SK-N-SH (cell line): ENCODE measurements around the gene TNFRSF21. TPM values are rescaled to one million over a fixed set of nuclear protein-coding genes. Genes with fewer than 3 reads are reported as not detected.

Experiments used
- CTCF ChIA-PET: fragments of 300-600, 350-600 bp; formaldehyde crosslinking; extraction: SDS; loops from one replicate; lab custom pipeline; 2021; lab: Yijun Ruan, JAX
- POLR2A ChIA-PET: fragments of 350-600 bp; sonication (Branson Sonifier 250); formaldehyde crosslinking; extraction: SDS; loops from one replicate; lab custom pipeline; 2020; ENCODE audit warnings: antibody characterized with exemption, inconsistent platforms; lab: Yijun Ruan, JAX
- DNase-seq: peaks from one replicate; pipeline ENCODE4 v3.0.0; 2012
- H2AFZ ChIP-seq: fragments of 200-600 bp; sonication (generic); 2 replicates; pipeline ENCODE4 v1.8.1; 2016; ENCODE audit warnings: antibody characterized with exemption, mild to moderate bottlenecking, low read depth
- H3F3A ChIP-seq: fragments of 200-600 bp; sonication (generic); replicated peaks from 2 replicates; pipeline ENCODE3; 2016; ENCODE audit warnings: antibody characterized with exemption, mild to moderate bottlenecking; ENCODE audit not compliant: insufficient read depth
- H3K27ac ChIP-seq, 2 experiments: fragments of 200-500 bp in 1 of 2; fragments of 200-600 bp in 1 of 2; sonication (Bioruptor generic) in 1 of 2; sonication (generic), shearing (Covaris generic) in 1 of 2; 2 replicates each; pipeline versions ENCODE4 v1.5.1 to v1.6.1; 2014 to 2016; ENCODE audit warnings: low read depth in 2 of 2, inconsistent platforms in 1 of 2, low read length in 1 of 2, mild to moderate bottlenecking in 1 of 2, mixed read lengths in 1 of 2
- H3K27me3 ChIP-seq: fragments of 200-600 bp; sonication (generic), shearing (Covaris generic); 2 replicates; pipeline ENCODE4 v1.6.1; 2016; ENCODE audit warnings: mixed run types; ENCODE audit not compliant: insufficient read depth
- H3K36me3 ChIP-seq, 2 experiments: fragments of 200-500 bp in 1 of 2; fragments of 200-600 bp in 1 of 2; sonication (Bioruptor generic) in 1 of 2; sonication (generic) in 1 of 2; replicated peaks in 1 of 2; 2 replicates each; pipeline versions ENCODE3 to v1.5.1; 2014 to 2016; ENCODE audit warnings: low read length in 1 of 2, mild to moderate bottlenecking in 1 of 2; ENCODE audit not compliant: insufficient read depth in 2 of 2, control insufficient read depth in 1 of 2
- H3K4me1 ChIP-seq, 2 experiments: fragments of 200-500 bp in 1 of 2; fragments of 200-600 bp in 1 of 2; sonication (Bioruptor generic) in 1 of 2; sonication (generic), shearing (Covaris generic) in 1 of 2; 2 replicates each; pipeline versions ENCODE4 v1.5.1 to v1.6.1; 2014 to 2016; ENCODE audit warnings: low read depth in 1 of 2, low read length in 1 of 2, mixed run types in 1 of 2; ENCODE audit not compliant: insufficient read depth in 2 of 2, control insufficient read depth in 1 of 2
- H3K4me2 ChIP-seq: fragments of 200-600 bp; sonication (generic), shearing (Covaris generic); 2 replicates; pipeline ENCODE4 v1.6.1; 2017; ENCODE audit warnings: mixed run types
- H3K4me3 ChIP-seq, 2 experiments: fragments of 200-500 bp in 1 of 2; fragments of 200-600 bp in 1 of 2; sonication (Bioruptor generic) in 1 of 2; sonication (generic), shearing (Covaris generic) in 1 of 2; 2 replicates each; pipeline versions ENCODE4 v1.5.1 to v1.8.1; 2014 to 2016; ENCODE audit warnings: low read depth in 2 of 2, inconsistent platforms in 1 of 2, low read length in 1 of 2, mild to moderate bottlenecking in 1 of 2, mixed read lengths in 1 of 2, moderate library complexity in 1 of 2
- H3K79me2 ChIP-seq: fragments of 200-600 bp; sonication (generic); 2 replicates; pipeline ENCODE4 v1.8.1; 2017; ENCODE audit warnings: mild to moderate bottlenecking; ENCODE audit not compliant: insufficient read depth
- H3K9ac ChIP-seq: fragments of 200-600 bp; sonication (generic); 2 replicates; pipeline ENCODE4 v1.6.1; 2017; ENCODE audit warnings: mixed run types
- H3K9me2 ChIP-seq: fragments of 200-600 bp; sonication (generic); 2 replicates; pipeline ENCODE4 v1.6.1; 2017; ENCODE audit warnings: mixed run types
- H3K9me3 ChIP-seq: fragments of 200-600 bp; sonication (generic); 2 replicates; pipeline ENCODE4 v1.6.1; 2017; ENCODE audit warnings: mixed run types, mild to moderate bottlenecking, moderate library complexity
- H4K20me1 ChIP-seq: fragments of 200-600 bp; sonication (generic); 2 replicates; pipeline ENCODE4 v1.6.1; 2017; ENCODE audit warnings: mild to moderate bottlenecking, mixed run types; ENCODE audit not compliant: insufficient read depth
- EP300 ChIP-seq, 2 experiments: IDR thresholded peaks; 2 replicates each; pipeline versions ENCODE4 v1.4.0 to v1.6.1; 2012; ENCODE audit warnings: borderline replicate concordance in 1 of 2, low read depth in 1 of 2, low read length in 1 of 2
- EZH2phosphoT487 ChIP-seq: fragments of 200-600 bp; sonication (generic); IDR thresholded peaks from 2 replicates; pipeline ENCODE4 v1.6.1; 2017; ENCODE audit warnings: low read depth, mixed run types, mild to moderate bottlenecking, antibody characterized with exemption, moderate library complexity, borderline replicate concordance
- FOSL2 ChIP-seq: IDR thresholded peaks from 2 replicates; pipeline ENCODE4 v1.4.0; 2012; ENCODE audit warnings: low read depth, mild to moderate bottlenecking, moderate library complexity, borderline replicate concordance
- FOXJ3 ChIP-seq: sonication (generic); formaldehyde crosslinking; IDR thresholded peaks from 2 replicates; pipeline ENCODE4 v1.5.1; 2020; ENCODE audit warnings: mild to moderate bottlenecking, missing genetic modification reagents
- GABPA ChIP-seq: IDR thresholded peaks from 2 replicates; pipeline ENCODE4 v1.4.0; 2012; ENCODE audit warnings: low read depth, mild to moderate bottlenecking
- JUND ChIP-seq: IDR thresholded peaks from 2 replicates; pipeline ENCODE4 v1.4.0; 2012
- MAX ChIP-seq: IDR thresholded peaks from 2 replicates; pipeline ENCODE4 v1.4.0; 2012; ENCODE audit warnings: low read depth
- NFIC ChIP-seq: IDR thresholded peaks from 2 replicates; pipeline ENCODE4 v1.4.0; 2012; ENCODE audit warnings: borderline replicate concordance
- NRF1 ChIP-seq: IDR thresholded peaks from 2 replicates; pipeline ENCODE4 v1.6.1; 2012; ENCODE audit warnings: low read depth, mild to moderate bottlenecking, low read length
- PBX3 ChIP-seq: IDR thresholded peaks from 2 replicates; pipeline ENCODE4; 2012
- RAD21 ChIP-seq: IDR thresholded peaks from 2 replicates; pipeline ENCODE4 v1.6.1; 2012; ENCODE audit warnings: mild to moderate bottlenecking, low read length
- RFX5 ChIP-seq: IDR thresholded peaks from 2 replicates; pipeline ENCODE4 v1.6.1; 2012; ENCODE audit warnings: mild to moderate bottlenecking, improper control_type of control experiment, low read length
- RXRA ChIP-seq: IDR thresholded peaks from 2 replicates; pipeline ENCODE4 v1.4.0; 2012; ENCODE audit warnings: low read depth, mild to moderate bottlenecking, borderline replicate concordance
- SIN3A ChIP-seq: IDR thresholded peaks from 2 replicates; pipeline ENCODE4 v1.6.1; 2012; ENCODE audit warnings: low read depth, mild to moderate bottlenecking, low read length, moderate library complexity, borderline replicate concordance
- SMC3 ChIP-seq: IDR thresholded peaks from 2 replicates; pipeline ENCODE4 v1.6.1; 2012; ENCODE audit warnings: low read depth, low read length, improper control_type of control experiment
- TAF1 ChIP-seq: IDR thresholded peaks from 2 replicates; pipeline ENCODE4 v1.6.1; 2012; ENCODE audit warnings: low read depth, mild to moderate bottlenecking, low read length, moderate library complexity, borderline replicate concordance
- TEAD4 ChIP-seq: IDR thresholded peaks from 2 replicates; pipeline ENCODE4 v1.4.0; 2012; ENCODE audit warnings: mild to moderate bottlenecking, borderline replicate concordance; ENCODE audit not compliant: insufficient read depth
- USF1 ChIP-seq: IDR thresholded peaks from 2 replicates; pipeline ENCODE4 v1.4.0; 2012; ENCODE audit warnings: low read depth, borderline replicate concordance
- YY1 ChIP-seq: IDR thresholded peaks from 2 replicates; pipeline ENCODE4 v1.4.0; 2012; ENCODE audit warnings: low read depth, mild to moderate bottlenecking
- ZBTB33 ChIP-seq: IDR thresholded peaks from 2 replicates; pipeline ENCODE4 v1.4.0; 2012; ENCODE audit warnings: low read depth, borderline replicate concordance
- polyA plus RNA-seq, 3 experiments: library from polyadenylated mRNA; depleted of rRNA; stranded (reverse); fragments of >200 nt; gene quantifications; 2 replicates each; pipeline ENCODE4 v1.2.3, GENCODE V29; 2012

TNFRSF21 gene
- polyA plus RNA-seq, 1 of the 3 experiments (the other 2 are of a cell fraction): 9.2 TPM

- POLR2A ChIA-PET: no interaction called here
These were observed 45.8 kb upstream of the TNFRSF21 start for GRCh38 chr6:47355496-47355895.

More at GRCh38 chr6:47355496-47355895, 45.8 kb upstream of the TNFRSF21 start:
- no peaks in the 10 kb centered on the region for H3K9me2 ChIP-seq
- no peaks in the 10 kb centered on the region for H3K9me3 ChIP-seq
- DNase-seq: no peak
- H3F3A ChIP-seq: no peaks in the 10 kb centered on the region
- H3K9ac ChIP-seq: no peak overlapping the region
- no peak overlapping the region for H3K4me3 ChIP-seq
- TF ChIP-seq RFX5 (no peak), FOXJ3 (no peak), JUND (no peak), ZBTB33 (no peak), NRF1 (no peak), PBX3 (no peak), TEAD4 (no peak), USF1 (no peak), MAX (no peak), NFIC (no peak), SIN3A (no peak), EZH2phosphoT487 (no peak), SMC3 (no peak), RAD21 (no peak), FOSL2 (no peak), YY1 (no peak), RXRA (no peak), GABPA (no peak), TAF1 (no peak), EP300 (IDR thresholded peaks at IDR 0.05; ENCODE audit: borderline replicate concordance in 1 of 2, low read depth in 1 of 2, low read length in 1 of 2) (no peak)
- H3K36me3 ChIP-seq: no peaks in the 10 kb centered on the region
- H2AFZ ChIP-seq: no peak overlapping the region
- CTCF ChIA-PET: interaction anchor here (1.5 kb wide), 1 partner anchor 13 kb away, joined by 4 read pairs; no protein-coding TSS in a partner anchor
- no peaks in the 10 kb centered on the region for H4K20me1 ChIP-seq
- no peak overlapping the region for H3K4me2 ChIP-seq
- H3K4me1 ChIP-seq: no peaks in the 10 kb centered on the region
- H3K27ac ChIP-seq: no peak overlapping the region
- no peaks in the 10 kb centered on the region for H3K27me3 ChIP-seq
- no peaks in the 10 kb centered on the region for H3K79me2 ChIP-seq
